Upper lobe of left lung (tissue), 4 donors: ENCODE data around the gene MYOM1.

Experiments used
- CTCF ChIP-seq, 6 experiments: fragments of 450-650 bp in 4 of 6; fragments of 200-600 bp in 2 of 6; sonication (generic) in 2 of 6; IDR thresholded peaks; one replicate each; pipeline ENCODE4 v1.5.1; 2016 to 2019; ENCODE audit warnings: antibody characterized with exemption in 6 of 6
- POLR2A ChIP-seq, 4 donors: fragments of 450-650 bp; IDR thresholded peaks; one replicate each; pipeline ENCODE4 v1.5.1; 2016 to 2017; ENCODE audit warnings: antibody characterized with exemption in 4 of 4, mild to moderate bottlenecking in 2 of 4
- POLR2AphosphoS5 ChIP-seq, 2 donors: sonication (generic); formaldehyde crosslinking; IDR thresholded peaks; one replicate each; pipeline ENCODE4 v1.5.1; 2017; ENCODE audit warnings: antibody characterized with exemption in 2 of 2

- TF ChIP-seq CTCF (IDR thresholded peaks at IDR 0.05) (peak; percentile 93 to 98 (median 96)), POLR2A (IDR thresholded peaks at IDR 0.05) (peak in 1 of 4 donors; percentile 17), POLR2AphosphoS5 (IDR thresholded peaks at IDR 0.05) (peak; percentile 36 to 38)
Measured at GRCh38 chr18:3245853-3246634, 26.3 kb upstream of the MYOM1 start.
